ENCODE measurements around the gene SCGB1A1.

SCGB1A1 gene

DNA sequence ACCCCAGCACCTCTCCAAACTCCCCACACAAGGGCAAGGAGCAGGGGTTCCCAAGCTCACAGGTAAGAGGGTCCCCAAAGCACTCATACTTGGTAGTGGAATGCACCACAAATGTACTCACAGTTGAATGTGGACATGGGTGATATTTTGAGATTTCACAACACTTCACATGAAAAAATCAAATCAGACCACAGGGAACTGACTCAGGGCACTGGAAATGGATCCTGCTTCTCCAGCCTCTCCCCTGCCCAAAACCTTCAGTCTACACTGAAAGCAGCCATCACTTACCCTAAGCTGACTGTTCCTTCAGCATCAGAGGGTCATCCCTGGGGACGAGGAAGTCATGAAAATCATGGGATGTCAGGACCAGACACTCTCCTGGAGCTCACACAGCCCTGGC, 40.2 kb downstream of the SCGB1A1 start:
- no peak overlapping the region for H3K4me3 ChIP-seq (ENCODE audit: low read depth in 1 of 2, low read length in 1 of 2)
- no peaks in the 10 kb centered on the region for H3K4me1 ChIP-seq (ENCODE audit: control insufficient read depth in 1 of 2, insufficient read depth in 1 of 2, low read depth in 1 of 2, low read length in 1 of 2)
- TF ChIP-seq, protein P1, sequence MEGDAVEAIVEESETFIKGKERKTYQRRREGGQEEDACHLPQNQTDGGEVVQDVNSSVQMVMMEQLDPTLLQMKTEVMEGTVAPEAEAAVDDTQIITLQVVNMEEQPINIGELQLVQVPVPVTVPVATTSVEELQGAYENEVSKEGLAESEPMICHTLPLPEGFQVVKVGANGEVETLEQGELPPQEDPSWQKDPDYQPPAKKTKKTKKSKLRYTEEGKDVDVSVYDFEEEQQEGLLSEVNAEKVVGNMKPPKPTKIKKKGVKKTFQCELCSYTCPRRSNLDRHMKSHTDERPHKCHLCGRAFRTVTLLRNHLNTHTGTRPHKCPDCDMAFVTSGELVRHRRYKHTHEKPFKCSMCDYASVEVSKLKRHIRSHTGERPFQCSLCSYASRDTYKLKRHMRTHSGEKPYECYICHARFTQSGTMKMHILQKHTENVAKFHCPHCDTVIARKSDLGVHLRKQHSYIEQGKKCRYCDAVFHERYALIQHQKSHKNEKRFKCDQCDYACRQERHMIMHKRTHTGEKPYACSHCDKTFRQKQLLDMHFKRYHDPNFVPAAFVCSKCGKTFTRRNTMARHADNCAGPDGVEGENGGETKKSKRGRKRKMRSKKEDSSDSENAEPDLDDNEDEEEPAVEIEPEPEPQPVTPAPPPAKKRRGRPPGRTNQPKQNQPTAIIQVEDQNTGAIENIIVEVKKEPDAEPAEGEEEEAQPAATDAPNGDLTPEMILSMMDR (IDR thresholded peaks at IDR 0.05), result no peak
- H3K9me3 ChIP-seq, result no peaks in the 10 kb centered on the region
- no peaks in the 10 kb centered on the region for H3K36me3 ChIP-seq
- no peaks in the 10 kb centered on the region for H3K27me3 ChIP-seq
- no peak overlapping the region for H3K27ac ChIP-seq

GRCh38 chr11:62461740-62462507, 43.1 kb downstream of the SCGB1A1 start:
- Histone ChIP-seq H3K36me3 (no peaks in the 10 kb centered on the region), H3K4me3 (ENCODE audit: low read depth in 1 of 2, low read length in 1 of 2) (no peak overlapping the region), H3K4me1 (ENCODE audit: control insufficient read depth in 1 of 2, insufficient read depth in 1 of 2, low read depth in 1 of 2, low read length in 1 of 2) (no peaks in the 10 kb centered on the region), H3K27me3 (no peaks in the 10 kb centered on the region), H3K27ac (no peak overlapping the region), H3K9me3 (no peaks in the 10 kb centered on the region)
- TF ChIP-seq, protein P1 (IDR thresholded peaks at IDR 0.05), result no peak

- no peaks in the 10 kb centered on the region for H3K4me1 ChIP-seq (ENCODE audit: control insufficient read depth in 1 of 2, insufficient read depth in 1 of 2, low read depth in 1 of 2, low read length in 1 of 2)
Observed at GRCh38 chr11:62462508-62462892, 43.7 kb downstream of the SCGB1A1 start.

DNA sequence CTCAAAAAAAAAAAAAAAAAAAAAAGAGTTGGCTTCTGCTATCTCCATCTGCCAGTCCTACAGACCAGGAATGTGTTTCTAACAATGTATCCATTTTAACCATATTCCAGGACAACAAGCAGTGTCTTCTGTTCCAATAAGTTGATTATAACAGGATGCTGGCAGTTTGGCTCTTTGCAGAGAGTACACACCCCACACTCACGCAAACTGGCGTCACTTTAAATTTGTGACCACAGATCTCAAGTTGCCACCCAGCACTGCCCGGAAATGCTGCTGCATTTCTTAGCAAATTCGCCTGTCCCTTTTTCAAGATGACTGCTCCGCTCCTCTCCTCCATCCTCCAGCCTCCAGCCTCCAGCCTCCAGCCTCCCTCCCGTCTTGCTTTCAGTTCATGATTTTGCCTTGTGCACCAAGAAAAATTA, 44.3 kb downstream of the SCGB1A1 start:
- TF ChIP-seq, protein P1 (IDR thresholded peaks at IDR 0.05), result no peak
- H3K27me3 ChIP-seq, result no peaks in the 10 kb centered on the region
- no peak overlapping the region for H3K27ac ChIP-seq
- no peaks in the 10 kb centered on the region for H3K4me1 ChIP-seq (ENCODE audit: control insufficient read depth in 1 of 2, insufficient read depth in 1 of 2, low read depth in 1 of 2, low read length in 1 of 2)
- H3K9me3 ChIP-seq, result no peaks in the 10 kb centered on the region
- H3K4me3 ChIP-seq (ENCODE audit: low read depth in 1 of 2, low read length in 1 of 2), result no peak overlapping the region
- H3K36me3 ChIP-seq, result no peaks in the 10 kb centered on the region

More at GRCh38 chr11:62462508-62462892, 43.7 kb downstream of the SCGB1A1 start:
- Histone ChIP-seq H3K4me3 (ENCODE audit: low read depth in 1 of 2, low read length in 1 of 2) (no peak overlapping the region), H3K27ac (no peak overlapping the region), H3K9me3 (no peaks in the 10 kb centered on the region), H3K36me3 (no peaks in the 10 kb centered on the region), H3K27me3 (no peaks in the 10 kb centered on the region)
- TF ChIP-seq, protein P1 (IDR thresholded peaks at IDR 0.05), result no peak

DNA sequence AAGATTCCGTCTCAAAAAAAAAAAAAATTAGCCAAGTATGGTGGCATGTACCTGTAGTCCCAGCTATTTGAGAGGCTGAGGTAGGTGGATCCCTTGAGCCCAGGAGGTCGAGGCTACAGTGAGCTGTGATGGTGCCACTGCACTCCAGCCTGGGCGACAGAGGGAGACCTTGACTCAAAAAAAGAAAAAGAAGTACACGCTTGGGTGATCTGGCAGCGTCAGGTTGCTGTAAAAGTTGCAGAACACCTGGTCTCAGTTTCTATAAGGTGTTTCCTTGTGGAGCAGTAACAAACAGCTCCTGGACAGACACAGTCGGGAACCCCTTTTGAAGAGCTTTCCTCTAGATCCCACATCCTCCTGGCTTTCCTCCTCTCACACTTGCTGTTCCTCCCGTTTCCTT, 45.8 kb downstream of the SCGB1A1 start:
- H3K27ac ChIP-seq, result no peak overlapping the region
- TF ChIP-seq, protein P1 (IDR thresholded peaks at IDR 0.05), result no peak
- no peaks in the 10 kb centered on the region for H3K27me3 ChIP-seq
- no peaks in the 10 kb centered on the region for H3K9me3 ChIP-seq
- H3K4me1 ChIP-seq (ENCODE audit: control insufficient read depth in 1 of 2, insufficient read depth in 1 of 2, low read depth in 1 of 2, low read length in 1 of 2), result no peaks in the 10 kb centered on the region
- H3K4me3 ChIP-seq (ENCODE audit: low read depth in 1 of 2, low read length in 1 of 2), result no peak overlapping the region
- no peaks in the 10 kb centered on the region for H3K36me3 ChIP-seq

All from neutrophil (primary cell).